GM12875 (cell line): ENCODE data around the gene PFN3.

Experiments
- H3K4me3 ChIP-seq: one replicate; pipeline ENCODE4 v1.5.1; 2011; ENCODE audit warnings: low read depth, low read length, control low read depth
- TF ChIP-seq, protein P1 (sequence below): IDR thresholded peaks from 2 replicates; pipeline ENCODE4 v1.5.1; 2011; ENCODE audit warnings: low read depth, mild to moderate bottlenecking, control low read depth, inconsistent platforms, low read length, moderate library complexity, borderline replicate concordance; ENCODE audit not compliant: insufficient read depth

Gene PFN3

DNA sequence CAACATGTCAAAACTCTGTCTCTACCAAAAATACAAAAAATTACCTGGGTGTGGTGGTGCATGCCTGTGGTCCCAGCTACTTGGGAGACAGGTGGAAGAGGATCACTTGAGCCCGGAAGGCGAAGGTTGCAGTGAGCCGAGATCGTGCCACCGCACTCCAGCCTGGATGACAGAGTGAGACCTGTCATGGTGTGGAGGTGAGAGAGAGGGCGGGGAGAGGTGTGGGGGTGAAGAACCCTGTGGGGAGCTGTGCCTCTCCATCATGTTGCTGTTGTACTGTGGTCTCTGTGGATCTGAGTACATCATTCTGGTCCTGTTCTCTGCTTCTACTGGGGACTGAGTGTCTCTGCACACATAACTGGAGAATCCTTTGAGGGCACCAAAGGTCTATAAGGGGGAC is 27.6 kb downstream of the PFN3 start:
- TF ChIP-seq, protein P1, sequence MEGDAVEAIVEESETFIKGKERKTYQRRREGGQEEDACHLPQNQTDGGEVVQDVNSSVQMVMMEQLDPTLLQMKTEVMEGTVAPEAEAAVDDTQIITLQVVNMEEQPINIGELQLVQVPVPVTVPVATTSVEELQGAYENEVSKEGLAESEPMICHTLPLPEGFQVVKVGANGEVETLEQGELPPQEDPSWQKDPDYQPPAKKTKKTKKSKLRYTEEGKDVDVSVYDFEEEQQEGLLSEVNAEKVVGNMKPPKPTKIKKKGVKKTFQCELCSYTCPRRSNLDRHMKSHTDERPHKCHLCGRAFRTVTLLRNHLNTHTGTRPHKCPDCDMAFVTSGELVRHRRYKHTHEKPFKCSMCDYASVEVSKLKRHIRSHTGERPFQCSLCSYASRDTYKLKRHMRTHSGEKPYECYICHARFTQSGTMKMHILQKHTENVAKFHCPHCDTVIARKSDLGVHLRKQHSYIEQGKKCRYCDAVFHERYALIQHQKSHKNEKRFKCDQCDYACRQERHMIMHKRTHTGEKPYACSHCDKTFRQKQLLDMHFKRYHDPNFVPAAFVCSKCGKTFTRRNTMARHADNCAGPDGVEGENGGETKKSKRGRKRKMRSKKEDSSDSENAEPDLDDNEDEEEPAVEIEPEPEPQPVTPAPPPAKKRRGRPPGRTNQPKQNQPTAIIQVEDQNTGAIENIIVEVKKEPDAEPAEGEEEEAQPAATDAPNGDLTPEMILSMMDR = no peak
- H3K4me3 ChIP-seq = no peak overlapping the region

DNA sequence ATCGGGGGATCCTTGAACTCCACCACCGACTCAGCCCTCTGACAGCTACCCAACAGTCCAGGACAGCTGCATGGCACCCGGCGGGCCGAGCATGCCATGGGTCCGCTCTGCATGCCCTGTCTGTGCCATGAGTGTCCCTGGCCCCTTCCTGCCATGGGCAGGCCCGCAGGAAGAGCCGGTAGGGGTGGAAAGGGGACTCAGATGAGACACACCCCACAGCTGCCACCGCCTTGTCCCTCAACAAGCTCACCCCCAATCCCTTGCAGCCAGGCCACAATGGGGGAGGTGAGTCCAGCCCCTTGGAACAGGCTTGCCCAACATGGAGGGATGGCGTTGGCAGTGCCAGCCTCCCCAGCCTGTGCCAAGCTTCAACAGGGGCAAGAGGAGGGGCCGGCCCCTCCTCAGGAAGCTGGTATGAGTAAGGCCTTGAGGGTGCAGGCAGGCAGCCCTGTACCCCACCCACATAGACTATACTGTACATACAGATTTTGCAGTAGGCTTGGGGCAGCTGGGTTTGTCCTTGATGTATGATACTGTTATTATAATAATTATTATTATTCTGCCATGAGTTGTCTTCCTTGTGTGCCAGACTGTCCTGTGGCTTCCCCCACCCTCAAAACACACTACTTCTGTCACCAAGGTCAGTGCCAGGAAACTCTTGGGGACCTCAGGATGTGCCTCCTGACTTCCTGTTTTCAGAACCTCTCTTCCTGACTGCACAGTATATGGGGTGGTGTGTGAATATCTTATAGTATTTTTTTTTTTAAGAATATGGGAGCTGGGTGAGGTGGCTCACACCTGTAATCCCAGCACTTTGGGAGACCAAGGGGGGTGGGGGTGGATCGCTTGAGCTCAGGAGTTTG is 28.2 kb downstream of the PFN3 start:
- TF ChIP-seq, protein P1 = no peak

DNA sequence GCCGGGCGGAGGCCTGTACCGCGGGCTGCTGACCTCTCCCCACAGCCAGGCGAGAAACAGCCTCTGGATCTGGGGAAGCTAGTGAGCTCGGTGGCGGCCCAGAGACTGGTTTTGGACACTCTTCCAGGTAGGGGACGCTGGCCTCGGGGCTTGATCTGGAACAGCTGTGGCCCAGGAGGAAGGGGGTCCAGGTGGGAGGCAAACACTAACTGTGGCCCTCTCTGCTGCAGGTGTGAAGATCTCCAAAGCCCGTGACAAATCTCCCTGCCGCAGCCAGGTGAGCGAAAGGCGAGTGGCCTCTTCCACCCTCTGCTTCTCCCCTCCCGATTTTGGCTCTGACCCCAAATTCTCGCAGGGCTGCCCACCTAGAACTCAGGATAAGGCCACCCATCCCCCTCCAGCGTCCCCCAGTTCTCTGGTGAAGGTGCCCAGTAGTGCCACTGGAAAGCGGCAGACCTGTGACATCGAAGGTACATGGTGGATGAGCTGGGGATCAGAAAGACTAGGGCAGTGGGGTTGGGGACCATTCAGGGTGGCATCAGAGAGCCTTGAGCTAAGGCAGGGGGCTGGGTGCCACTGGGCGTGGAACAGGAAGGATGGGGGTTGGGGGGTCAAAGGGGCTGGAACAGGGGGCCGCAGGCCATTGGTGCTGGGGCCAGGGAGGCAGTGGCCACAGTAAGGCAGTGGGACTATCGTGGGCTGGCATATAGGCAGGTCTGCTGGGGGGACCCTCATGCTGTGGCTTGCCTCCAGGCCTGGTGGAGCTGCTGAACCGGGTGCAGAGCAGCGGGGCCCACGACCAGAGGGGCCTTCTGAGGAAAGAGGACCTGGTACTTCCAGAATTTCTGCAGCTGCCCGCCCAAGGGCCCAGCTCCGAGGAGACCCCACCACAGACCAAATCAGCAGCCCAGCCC is 29.1 kb downstream of the PFN3 start:
- TF ChIP-seq, protein P1 = no peak
- no peak overlapping the region for H3K4me3 ChIP-seq

More for the DNA sequence above, 28.2 kb downstream of the PFN3 start:
- no peak overlapping the region for H3K4me3 ChIP-seq

DNA sequence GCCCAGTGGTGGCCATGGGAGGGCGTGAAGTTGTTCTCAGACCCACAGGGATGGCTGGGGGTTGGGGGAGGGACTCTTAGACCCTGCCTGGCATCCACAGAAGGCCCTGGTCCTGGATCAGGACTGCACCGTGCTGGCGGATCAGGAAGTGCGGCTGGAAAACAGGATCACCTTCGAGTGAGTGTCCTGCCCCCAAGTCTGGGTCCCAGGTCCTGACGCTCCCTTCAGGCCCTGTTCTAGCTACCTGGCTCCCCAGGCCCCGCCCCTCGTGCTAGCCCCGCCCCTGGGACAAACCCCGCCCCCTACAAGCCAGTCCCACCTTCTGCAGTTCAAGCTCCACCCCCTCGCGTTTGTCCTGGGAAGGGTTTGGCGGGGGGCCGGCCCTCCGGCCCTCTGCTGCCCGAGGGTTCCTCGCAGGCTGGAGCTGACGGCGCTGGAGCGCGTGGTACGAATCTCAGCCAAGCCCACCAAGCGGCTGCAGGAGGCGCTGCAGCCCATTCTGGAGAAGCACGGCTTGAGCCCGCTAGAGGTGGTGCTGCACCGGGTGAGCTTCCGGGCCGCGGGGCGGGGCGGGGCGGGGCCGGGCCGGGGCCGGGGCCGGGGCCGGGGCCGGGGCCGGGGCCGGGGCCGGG is 29.9 kb downstream of the PFN3 start:
- H3K4me3 ChIP-seq = no peak overlapping the region
- TF ChIP-seq, protein P1 = no peak

DNA sequence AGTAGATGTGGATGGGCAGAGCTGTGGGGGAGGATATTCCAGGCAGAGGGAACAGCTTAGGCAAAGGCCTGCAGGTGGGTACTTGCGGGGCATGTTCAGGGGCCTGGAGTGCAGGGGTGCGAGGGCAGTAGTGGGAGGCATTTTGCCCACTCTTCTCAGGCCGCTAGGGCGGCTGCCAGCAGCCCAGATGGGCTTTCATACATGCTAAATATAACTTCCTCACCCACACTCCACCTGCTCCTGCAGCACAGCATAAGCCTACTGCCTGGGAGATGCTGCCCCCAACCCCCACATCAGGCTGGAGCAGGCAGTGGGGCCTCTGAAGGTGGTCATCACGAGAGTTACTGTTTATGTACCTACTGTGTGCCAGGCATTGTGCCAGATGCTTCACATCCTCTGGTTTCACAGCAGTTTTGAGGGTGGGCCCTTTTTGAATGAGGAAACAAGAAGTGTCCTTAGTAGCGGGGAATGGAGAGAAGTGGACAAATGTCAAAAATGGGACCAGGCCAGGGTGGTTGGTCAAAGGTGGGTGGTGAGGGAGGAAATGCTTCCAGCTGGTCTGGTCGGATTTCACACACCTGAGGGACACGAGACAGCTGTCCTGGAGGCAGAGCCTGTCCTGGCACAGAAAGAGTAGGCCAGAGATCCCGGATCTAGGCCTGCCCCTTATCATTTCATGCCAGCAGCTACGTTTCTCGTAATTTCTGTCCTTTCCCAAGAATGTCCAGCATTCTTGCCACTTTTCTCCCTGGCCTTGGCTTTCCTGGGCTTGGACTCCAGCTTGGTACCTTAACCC is 30.6 kb downstream of the PFN3 start:
- H3K4me3 ChIP-seq = no peak overlapping the region
- TF ChIP-seq, protein P1 = no peak

DNA sequence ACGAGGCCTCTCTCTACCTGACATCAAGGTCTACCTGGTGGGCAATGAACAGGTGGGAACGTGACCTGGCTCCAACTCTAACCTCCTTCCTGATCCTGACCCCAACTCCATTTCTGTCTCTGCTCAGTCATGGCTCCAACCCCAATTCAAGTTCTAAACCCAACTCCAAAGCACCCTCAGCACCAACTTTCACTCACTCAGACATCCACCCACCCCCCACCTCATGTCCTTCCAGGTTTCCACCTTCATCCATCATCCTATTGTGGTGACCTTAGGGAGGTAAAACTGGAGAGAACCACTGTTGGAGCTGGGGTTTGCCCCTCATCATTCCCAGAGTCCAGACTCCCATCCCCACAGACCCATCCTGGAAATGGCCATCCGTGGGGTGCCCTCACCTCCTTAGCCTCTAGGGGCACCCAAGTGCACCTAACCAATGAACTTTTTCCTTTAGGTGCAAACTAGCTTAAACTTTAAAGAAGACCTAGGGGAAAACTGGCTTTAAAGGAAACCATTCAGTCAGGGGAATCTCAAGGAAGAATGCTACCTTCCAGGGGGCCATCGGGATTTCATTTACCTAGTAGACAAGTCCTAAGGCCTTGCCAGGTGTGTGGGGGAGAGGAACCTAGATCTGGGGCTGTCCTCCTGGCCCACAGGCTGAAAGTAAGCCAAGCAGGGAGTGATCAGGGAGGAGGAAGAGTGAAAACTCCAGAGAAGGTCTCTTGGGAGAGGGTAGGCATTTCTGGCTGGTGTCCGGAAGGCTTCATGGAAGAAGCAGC is 31.4 kb downstream of the PFN3 start:
- TF ChIP-seq, protein P1 = peak; percentile 88
- H3K4me3 ChIP-seq = no peak overlapping the region
